ENCODE results near the gene ODF2.
"Not testable (repeated sequence)": the region's sequence is repeated elsewhere in the genome, so short reads cannot be mapped to it uniquely, and the experiment has no call there.

Gene ODF2

GRCh38 chr9:128416014-128416413 is 39.8 kb upstream of the ODF2 start:
- H3K4me3 ChIP-seq (ENCODE audit: low read length in 2 of 2), result no peak overlapping the region
- H3K4me1 ChIP-seq (ENCODE audit: control insufficient read depth, insufficient read depth, low read length), result peaks cover 20% of the 10 kb centered on the region
- no peaks in the 10 kb centered on the region for H3K36me3 ChIP-seq (ENCODE audit: control insufficient read depth in 2 of 2, insufficient read depth in 2 of 2, low read length in 2 of 2)
- no peak overlapping the region for H3K9ac ChIP-seq (ENCODE audit: low read length in 2 of 2)
- no peaks in the 10 kb centered on the region for H3K9me3 ChIP-seq (ENCODE audit: control insufficient read depth in 2 of 2, low read length in 2 of 2)
- no peak overlapping the region for H3K27ac ChIP-seq (ENCODE audit: low read length)
- H3K27me3 ChIP-seq (ENCODE audit: control insufficient read depth in 1 of 2, insufficient read depth in 2 of 2, low read length in 2 of 2), result peaks cover 14 to 23% of the 10 kb centered on the region in 2 donors

GRCh38 chr9:128416432-128417019 is 39.3 kb upstream of the ODF2 start:
- peaks cover 22% of the 10 kb centered on the region for H3K4me1 ChIP-seq (ENCODE audit: control insufficient read depth, insufficient read depth, low read length)
- no peaks in the 10 kb centered on the region for H3K9me3 ChIP-seq (ENCODE audit: control insufficient read depth in 2 of 2, low read length in 2 of 2)
- no peak overlapping the region for H3K4me3 ChIP-seq (ENCODE audit: low read length in 2 of 2)
- H3K36me3 ChIP-seq (ENCODE audit: control insufficient read depth in 2 of 2, insufficient read depth in 2 of 2, low read length in 2 of 2), result no peaks in the 10 kb centered on the region
- no peak overlapping the region for H3K27ac ChIP-seq (ENCODE audit: low read length)
- H3K9ac ChIP-seq (ENCODE audit: low read length in 2 of 2), result no peak overlapping the region
- H3K27me3 ChIP-seq (ENCODE audit: control insufficient read depth in 1 of 2, insufficient read depth in 2 of 2, low read length in 2 of 2), result peaks cover 14 to 23% of the 10 kb centered on the region in 2 donors

GRCh38 chr9:128419061-128419925 is 36.5 kb upstream of the ODF2 start:
- Histone ChIP-seq H3K4me1 (ENCODE audit: control insufficient read depth, insufficient read depth, low read length) (peaks cover 27% of the 10 kb centered on the region), H3K9me3 (ENCODE audit: control insufficient read depth in 2 of 2, low read length in 2 of 2) (no peaks in the 10 kb centered on the region), H3K9ac (ENCODE audit: low read length in 2 of 2) (peak overlapping the region; percentile 22 to 47), H3K27me3 (ENCODE audit: control insufficient read depth in 1 of 2, insufficient read depth in 2 of 2, low read length in 2 of 2) (peaks cover 7 to 12% of the 10 kb centered on the region in 2 donors), H3K27ac (ENCODE audit: low read length) (no peak overlapping the region), H3K36me3 (ENCODE audit: control insufficient read depth in 2 of 2, insufficient read depth in 2 of 2, low read length in 2 of 2) (peaks cover 3% of the 10 kb centered on the region in 2 donors), H3K4me3 (ENCODE audit: low read length in 2 of 2) (peak overlapping the region; percentile 40 to 68)

GRCh38 chr9:128420060-128420650 is 35.7 kb upstream of the ODF2 start:
- H3K36me3 ChIP-seq (ENCODE audit: control insufficient read depth in 2 of 2, insufficient read depth in 2 of 2, low read length in 2 of 2), result peaks cover 3 to 5% of the 10 kb centered on the region in 2 donors
- no peak overlapping the region for H3K27ac ChIP-seq (ENCODE audit: low read length)
- H3K9ac ChIP-seq (ENCODE audit: low read length in 2 of 2), result peak overlapping the region in 1 of 2 donors; percentile 51
- H3K27me3 ChIP-seq (ENCODE audit: control insufficient read depth in 1 of 2, insufficient read depth in 2 of 2, low read length in 2 of 2), result peaks cover 7% of the 10 kb centered on the region in 2 donors
- peak overlapping the region; percentile 80 to 83 for H3K4me3 ChIP-seq (ENCODE audit: low read length in 2 of 2)
- peaks cover 27% of the 10 kb centered on the region for H3K4me1 ChIP-seq (ENCODE audit: control insufficient read depth, insufficient read depth, low read length)
- no peaks in the 10 kb centered on the region for H3K9me3 ChIP-seq (ENCODE audit: control insufficient read depth in 2 of 2, low read length in 2 of 2)

GRCh38 chr9:128420651-128421481 is 34.9 kb upstream of the ODF2 start, which contains the start of gene CERCAM:
TSS of gene CERCAM (plus strand) at chr9:128420857. CDS start at chr9:128420878, 21 bp downstream.
- H3K27me3 ChIP-seq (ENCODE audit: control insufficient read depth in 1 of 2, insufficient read depth in 2 of 2, low read length in 2 of 2), result peaks cover 3 to 4% of the 10 kb centered on the region in 2 donors
- no peaks in the 10 kb centered on the region for H3K9me3 ChIP-seq (ENCODE audit: control insufficient read depth in 2 of 2, low read length in 2 of 2)
- H3K27ac ChIP-seq (ENCODE audit: low read length), result peak within 1 kb of the TSS; percentile 31
- peaks cover 27% of the 10 kb centered on the region for H3K4me1 ChIP-seq (ENCODE audit: control insufficient read depth, insufficient read depth, low read length)
- H3K9ac ChIP-seq (ENCODE audit: low read length in 2 of 2), result peak within 1 kb of the TSS; percentile 68 to 72
- H3K4me3 ChIP-seq (ENCODE audit: low read length in 2 of 2), result peak within 1 kb of the TSS; percentile 80 to 83
- peaks cover 3 to 5% of the 10 kb centered on the region in 2 donors for H3K36me3 ChIP-seq (ENCODE audit: control insufficient read depth in 2 of 2, insufficient read depth in 2 of 2, low read length in 2 of 2)

GRCh38 chr9:128421482-128421996 is 34.3 kb upstream of the ODF2 start:
- peak overlapping the region; percentile 80 to 83 for H3K4me3 ChIP-seq (ENCODE audit: low read length in 2 of 2)
- H3K27me3 ChIP-seq (ENCODE audit: control insufficient read depth in 1 of 2, insufficient read depth in 2 of 2, low read length in 2 of 2), result peaks cover 0 to 3% of the 10 kb centered on the region in 2 donors
- H3K9me3 ChIP-seq (ENCODE audit: control insufficient read depth in 2 of 2, low read length in 2 of 2), result no peaks in the 10 kb centered on the region
- H3K4me1 ChIP-seq (ENCODE audit: control insufficient read depth, insufficient read depth, low read length), result peaks cover 27% of the 10 kb centered on the region
- peak overlapping the region; percentile 68 to 72 for H3K9ac ChIP-seq (ENCODE audit: low read length in 2 of 2)
- H3K36me3 ChIP-seq (ENCODE audit: control insufficient read depth in 2 of 2, insufficient read depth in 2 of 2, low read length in 2 of 2), result peaks cover 3 to 5% of the 10 kb centered on the region in 2 donors
- peak overlapping the region; percentile 31 for H3K27ac ChIP-seq (ENCODE audit: low read length)

GRCh38 chr9:128422022-128422782 is 33.6 kb upstream of the ODF2 start:
- not testable (repeated sequence) for H3K27me3 ChIP-seq (ENCODE audit: control insufficient read depth in 1 of 2, insufficient read depth in 2 of 2, low read length in 2 of 2); H3K27ac ChIP-seq (ENCODE audit: low read length); H3K9me3 ChIP-seq (ENCODE audit: control insufficient read depth in 2 of 2, low read length in 2 of 2); H3K36me3 ChIP-seq (ENCODE audit: control insufficient read depth in 2 of 2, insufficient read depth in 2 of 2, low read length in 2 of 2); H3K9ac ChIP-seq (ENCODE audit: low read length in 2 of 2); H3K4me3 ChIP-seq (ENCODE audit: low read length in 2 of 2)
- peaks cover 27% of the 10 kb centered on the region for H3K4me1 ChIP-seq (ENCODE audit: control insufficient read depth, insufficient read depth, low read length)

GRCh38 chr9:128422783-128423150 is 33.0 kb upstream of the ODF2 start:
- H3K27me3 ChIP-seq (ENCODE audit: control insufficient read depth in 1 of 2, insufficient read depth in 2 of 2, low read length in 2 of 2), result peaks cover 0 to 3% of the 10 kb centered on the region in 2 donors
- H3K9ac ChIP-seq (ENCODE audit: low read length in 2 of 2), result no peak overlapping the region
- no peak overlapping the region for H3K27ac ChIP-seq (ENCODE audit: low read length)
- H3K9me3 ChIP-seq (ENCODE audit: control insufficient read depth in 2 of 2, low read length in 2 of 2), result no peaks in the 10 kb centered on the region
- H3K36me3 ChIP-seq (ENCODE audit: control insufficient read depth in 2 of 2, insufficient read depth in 2 of 2, low read length in 2 of 2), result peaks cover 3 to 5% of the 10 kb centered on the region in 2 donors
- H3K4me3 ChIP-seq (ENCODE audit: low read length in 2 of 2), result no peak overlapping the region
- H3K4me1 ChIP-seq (ENCODE audit: control insufficient read depth, insufficient read depth, low read length), result peaks cover 27% of the 10 kb centered on the region

- H3K27me3 ChIP-seq (ENCODE audit: control insufficient read depth in 1 of 2, insufficient read depth in 2 of 2, low read length in 2 of 2); H3K36me3 ChIP-seq (ENCODE audit: control insufficient read depth in 2 of 2, insufficient read depth in 2 of 2, low read length in 2 of 2); H3K9ac ChIP-seq (ENCODE audit: low read length in 2 of 2); H3K27ac ChIP-seq (ENCODE audit: low read length); H3K9me3 ChIP-seq (ENCODE audit: control insufficient read depth in 2 of 2, low read length in 2 of 2); H3K4me3 ChIP-seq (ENCODE audit: low read length in 2 of 2): not testable (repeated sequence)
- H3K4me1 ChIP-seq (ENCODE audit: control insufficient read depth, insufficient read depth, low read length), result peaks cover 27% of the 10 kb centered on the region
Measured at GRCh38 chr9:128423356-128423755, 32.5 kb upstream of the ODF2 start.
